HFFc6 (cell line): ENCODE results near the gene USP48. TPM values are rescaled to one million over a fixed set of nuclear protein-coding genes. Genes with fewer than 3 reads are reported as not detected.

Experiments used
- DNase-seq: peaks from one replicate; pipeline ENCODE4 v3.0.0-alpha.2; 2018
- H3K27ac Mint-ChIP-seq: 2 replicates; pipeline ENCODE4 v1.8.0; 2020; ENCODE audit warnings: mild to moderate bottlenecking, mixed read lengths
- H3K27me3 Mint-ChIP-seq: 2 replicates; pipeline ENCODE4 v1.8.0; 2021; ENCODE audit warnings: mild to moderate bottlenecking, moderate library complexity, mixed read lengths; ENCODE audit not compliant: insufficient read depth
- H3K36me3 Mint-ChIP-seq: 2 replicates; pipeline ENCODE4 v1.8.0; 2021; ENCODE audit warnings: low read depth, mixed read lengths
- H3K4me1 Mint-ChIP-seq: 2 replicates; pipeline ENCODE4 v1.8.0; 2020; ENCODE audit warnings: low read depth, mixed read lengths
- H3K4me3 Mint-ChIP-seq: 2 replicates; pipeline ENCODE4 v1.8.0; 2020; ENCODE audit warnings: mild to moderate bottlenecking, moderate library complexity, mixed read lengths
- H3K9me3 Mint-ChIP-seq: 2 replicates; pipeline ENCODE4 v1.8.0; 2020; ENCODE audit warnings: mild to moderate bottlenecking, mixed read lengths
- total RNA-seq, 6 experiments: library from RNA; stranded (reverse); fragmentation: NEBNext Ultra II Directional; extraction: Animal tissue kit (Norgen Biotek cat#: 25700); gene quantifications; 2 replicates in 1 of 6; 3 replicates in 5 of 6; pipeline ENCODE4 v1.2.3, GENCODE V29; 2021
- TF ChIP-seq, protein P1 (sequence below): fragments of 200-600 bp; sonication (generic); IDR thresholded peaks from 2 replicates; pipeline ENCODE4 v1.5.0; 2021; ENCODE audit warnings: antibody characterized with exemption, mild to moderate bottlenecking

USP48 gene
- total RNA-seq, 6 experiments from 2014 or later = 45.0 to 54.2 (median 51.1) TPM

DNA sequence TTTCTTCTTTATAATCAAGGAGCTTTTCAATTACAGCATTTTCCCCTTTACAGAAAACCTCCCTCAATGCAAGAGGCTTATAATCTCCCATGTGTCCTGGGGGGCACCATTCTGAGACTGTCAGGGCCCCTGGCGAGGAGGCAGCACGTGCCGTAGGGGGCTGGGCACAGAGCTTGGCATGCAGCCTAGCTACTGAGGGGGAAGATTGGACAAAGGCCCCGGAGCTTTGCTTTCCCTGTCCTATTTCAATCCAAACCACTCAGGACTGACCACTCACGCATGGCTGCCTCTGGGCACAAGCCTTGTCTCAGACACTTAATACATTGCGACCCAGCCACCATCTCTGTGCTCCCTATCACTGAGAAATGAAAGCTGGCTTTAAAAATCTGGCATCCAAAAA lies 111.0 kb downstream of the USP48 start:
- DNase-seq = no peak
- Mint-ChIP-seq H3K27ac (no peak overlapping the region), H3K4me3 (peak overlapping the region; percentile 14; the same call in 1 of the 2 replicates)

DNA sequence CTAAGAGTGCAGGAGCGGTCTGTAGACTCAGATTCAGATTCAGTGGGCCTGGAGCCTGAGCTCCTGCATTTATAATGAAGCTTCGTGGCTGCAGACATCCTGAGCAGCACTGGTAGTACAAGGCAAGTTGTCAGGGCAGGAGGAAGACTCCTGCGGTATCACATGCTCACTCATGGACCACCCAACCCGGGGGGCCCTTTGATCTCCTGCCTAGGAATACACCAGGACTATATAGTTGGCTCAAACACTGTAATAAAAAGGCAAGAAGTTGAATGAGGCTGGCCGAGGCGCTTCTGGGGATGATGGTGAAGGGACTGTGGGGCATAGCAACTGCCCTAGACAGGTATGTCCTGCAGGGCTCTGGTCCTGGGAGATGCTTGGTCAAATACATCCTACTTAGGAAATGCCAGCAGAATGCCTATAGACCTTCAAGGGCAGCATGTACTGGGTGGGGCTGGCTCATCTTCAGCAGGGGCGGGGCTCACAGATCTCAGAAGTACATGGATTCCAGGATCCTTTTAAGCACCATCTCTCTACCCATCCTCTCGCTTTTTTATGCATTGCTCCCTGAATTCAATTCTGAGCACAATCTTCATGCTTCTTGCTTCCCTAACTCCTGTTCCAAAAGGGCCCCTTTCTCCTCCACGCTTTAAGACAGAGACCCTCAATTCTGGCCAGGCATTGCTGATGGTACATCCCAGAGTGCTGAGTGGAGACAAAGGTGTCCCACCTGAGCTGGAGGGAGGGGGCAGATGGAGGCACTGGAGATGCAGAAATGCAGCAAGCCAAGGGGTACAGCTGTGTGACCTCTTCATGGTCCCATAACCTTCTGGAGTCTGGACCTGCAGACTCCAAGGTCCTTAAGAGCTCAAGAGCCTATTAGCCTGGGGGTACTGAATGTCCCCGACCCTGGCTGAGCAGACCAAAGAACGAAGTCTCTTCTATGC lies 111.7 kb downstream of the USP48 start:
- Mint-ChIP-seq H3K9me3 (no peaks in the 10 kb centered on the region), H3K36me3 (no peaks in the 10 kb centered on the region), H3K27me3 (peaks cover 35% of the 10 kb centered on the region), H3K4me1 (peaks cover 39% of the 10 kb centered on the region), H3K27ac (no peak overlapping the region), H3K4me3 (no peak overlapping the region)
- TF ChIP-seq, protein P1, sequence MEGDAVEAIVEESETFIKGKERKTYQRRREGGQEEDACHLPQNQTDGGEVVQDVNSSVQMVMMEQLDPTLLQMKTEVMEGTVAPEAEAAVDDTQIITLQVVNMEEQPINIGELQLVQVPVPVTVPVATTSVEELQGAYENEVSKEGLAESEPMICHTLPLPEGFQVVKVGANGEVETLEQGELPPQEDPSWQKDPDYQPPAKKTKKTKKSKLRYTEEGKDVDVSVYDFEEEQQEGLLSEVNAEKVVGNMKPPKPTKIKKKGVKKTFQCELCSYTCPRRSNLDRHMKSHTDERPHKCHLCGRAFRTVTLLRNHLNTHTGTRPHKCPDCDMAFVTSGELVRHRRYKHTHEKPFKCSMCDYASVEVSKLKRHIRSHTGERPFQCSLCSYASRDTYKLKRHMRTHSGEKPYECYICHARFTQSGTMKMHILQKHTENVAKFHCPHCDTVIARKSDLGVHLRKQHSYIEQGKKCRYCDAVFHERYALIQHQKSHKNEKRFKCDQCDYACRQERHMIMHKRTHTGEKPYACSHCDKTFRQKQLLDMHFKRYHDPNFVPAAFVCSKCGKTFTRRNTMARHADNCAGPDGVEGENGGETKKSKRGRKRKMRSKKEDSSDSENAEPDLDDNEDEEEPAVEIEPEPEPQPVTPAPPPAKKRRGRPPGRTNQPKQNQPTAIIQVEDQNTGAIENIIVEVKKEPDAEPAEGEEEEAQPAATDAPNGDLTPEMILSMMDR = no peak
- no peak for DNase-seq

More for the DNA sequence above, 111.0 kb downstream of the USP48 start:
- no peaks in the 10 kb centered on the region for H3K9me3 Mint-ChIP-seq
- H3K36me3 Mint-ChIP-seq = no peaks in the 10 kb centered on the region
- TF ChIP-seq, protein P1 = no peak
- H3K4me1 Mint-ChIP-seq = peaks cover 32% of the 10 kb centered on the region
- peaks cover 34% of the 10 kb centered on the region for H3K27me3 Mint-ChIP-seq

DNA sequence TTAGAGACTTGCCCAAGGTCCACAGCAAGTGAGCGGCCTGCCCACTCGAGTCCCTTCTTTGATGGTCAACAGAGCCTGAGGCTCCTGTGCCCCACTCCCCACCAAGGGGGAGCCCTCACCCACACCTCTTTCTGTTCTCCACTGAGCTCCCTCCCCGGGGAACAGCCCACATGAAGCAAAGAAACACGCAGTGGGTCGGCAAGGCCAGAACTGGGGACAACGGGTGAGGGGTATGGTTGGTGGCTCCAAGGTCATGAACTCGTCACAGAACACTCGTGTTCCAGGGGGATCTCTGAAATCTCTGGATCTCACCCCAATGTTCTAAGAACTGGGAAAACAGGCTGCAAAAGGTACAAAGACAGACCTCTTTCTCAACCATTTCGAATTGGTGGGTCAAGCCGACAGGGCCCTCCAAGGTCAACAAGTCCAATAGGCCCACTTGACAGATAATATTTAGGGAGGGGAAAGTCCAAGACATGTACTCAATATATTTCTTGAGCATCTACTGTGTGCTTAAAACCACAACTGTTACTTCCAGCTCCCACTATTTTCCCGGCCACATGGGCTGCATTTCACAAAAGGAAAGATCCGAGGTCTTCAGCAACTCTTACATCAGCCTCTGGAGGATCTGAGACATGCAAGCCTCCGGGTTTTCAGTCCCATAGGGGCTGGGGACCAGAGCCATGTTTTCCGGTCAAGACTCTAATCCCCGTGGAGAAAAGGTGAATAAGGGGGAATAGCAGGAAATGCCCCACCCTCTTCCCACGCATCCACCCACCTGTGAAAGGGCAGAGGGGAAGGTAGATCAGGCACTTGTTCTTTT lies 112.7 kb downstream of the USP48 start:
- Mint-ChIP-seq H3K4me3 (no peak overlapping the region), H3K4me1 (peaks cover 48% of the 10 kb centered on the region), H3K27ac (no peak overlapping the region; the same call in 1 of the 2 replicates)

DNA sequence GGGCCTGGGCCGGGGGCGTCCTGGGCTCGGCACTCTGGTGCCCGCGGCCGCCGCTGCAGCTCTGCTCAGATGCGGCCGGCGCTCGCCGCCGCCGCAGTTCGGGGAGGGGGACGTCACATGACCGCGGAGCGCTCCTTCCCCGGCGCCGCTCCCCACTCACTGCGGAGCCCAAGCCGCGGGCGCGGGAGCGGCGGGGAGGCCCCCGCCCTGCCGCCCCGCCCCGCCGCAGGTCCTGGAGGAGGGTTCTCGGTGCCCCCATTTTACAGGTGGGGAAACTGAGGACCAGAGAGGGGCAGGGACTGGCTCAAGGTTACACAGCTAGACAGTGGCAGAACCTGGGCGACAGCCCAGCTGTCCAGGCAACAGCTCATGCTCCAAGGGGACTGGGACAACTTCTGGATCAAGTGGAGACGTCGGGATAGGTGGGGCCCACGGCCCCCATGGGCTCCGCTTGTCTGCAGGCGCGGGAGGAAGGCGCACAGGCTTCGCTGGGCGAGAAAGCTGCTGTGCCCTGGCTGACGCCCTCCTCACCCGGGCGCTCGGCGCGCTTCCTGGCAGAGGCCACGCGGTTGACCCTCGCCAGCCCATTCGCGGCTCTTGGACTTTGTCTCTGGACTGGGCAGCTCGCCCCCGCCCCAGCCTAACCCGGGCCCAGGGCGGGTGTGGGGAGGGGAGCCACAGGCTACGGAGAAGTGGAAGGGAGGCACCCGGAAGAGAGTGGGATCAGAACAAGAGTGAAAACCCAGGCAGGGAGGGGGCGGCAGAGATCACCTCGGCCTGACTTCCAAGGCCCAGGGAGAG lies 113.5 kb downstream of the USP48 start, which contains the start of gene RAP1GAP:
TSS of gene RAP1GAP (minus strand) at position 100 of the 801 bp plus-strand sequence. CDS start 49,325 bp downstream, outside the sequence.
- no peak for DNase-seq

More for the DNA sequence above, 112.7 kb downstream of the USP48 start:
- TF ChIP-seq, protein P1 = no peak
- DNase-seq = no peak
- H3K36me3 Mint-ChIP-seq = no peaks in the 10 kb centered on the region
- no peaks in the 10 kb centered on the region for H3K9me3 Mint-ChIP-seq
- peaks cover 35% of the 10 kb centered on the region for H3K27me3 Mint-ChIP-seq

More for the DNA sequence above, 113.5 kb downstream of the USP48 start, which contains the start of gene RAP1GAP:
- TF ChIP-seq, protein P1 = no peak
- H3K36me3 Mint-ChIP-seq = no peaks in the 10 kb centered on the region
- no peak within 1 kb of the TSS for H3K4me3 Mint-ChIP-seq
- peaks cover 36% of the 10 kb centered on the region for H3K27me3 Mint-ChIP-seq
- no peak within 1 kb of the TSS; the same call in 1 of the 2 replicates for H3K27ac Mint-ChIP-seq
- H3K9me3 Mint-ChIP-seq = no peaks in the 10 kb centered on the region
- peaks cover 49% of the 10 kb centered on the region for H3K4me1 Mint-ChIP-seq
